Activated CD4-positive, alpha-beta T cell treated with anti-CD3 and anti-CD28 coated beads, Interleukin-2, amount 50 U/mL, for 4 hours (primary cell): ENCODE measurements around the gene SPACA7.

ENCODE experiments used
- DNase-seq, 2 experiments: peaks; one replicate each; pipeline ENCODE4 v3.0.0-alpha.2; 2020

The SPACA7 gene

GRCh38 chr13:112376050-112376681 is at the start of gene SPACA7:
Gene SPACA7 (plus strand): TSS chr13:112376355. CDS start chr13:112376386, 31 bp downstream.
- no peak for DNase-seq

GRCh38 chr13:112326821-112327370 is 49.3 kb upstream of the SPACA7 start:
- DNase-seq: no peak

- no peak for DNase-seq
Observed at GRCh38 chr13:112328936-112329335, 47.2 kb upstream of the SPACA7 start.

- DNase-seq: no peak
Observed at GRCh38 chr13:112329376-112329775, 46.8 kb upstream of the SPACA7 start.

GRCh38 chr13:112330066-112330465 is 46.1 kb upstream of the SPACA7 start:
- DNase-seq: no peak

- no peak for DNase-seq
Observed at GRCh38 chr13:112330479-112331381, 45.4 kb upstream of the SPACA7 start.

GRCh38 chr13:112331675-112332074 is 44.5 kb upstream of the SPACA7 start:
- no peak for DNase-seq

- DNase-seq: no peak
Observed at GRCh38 chr13:112332727-112333126, 43.4 kb upstream of the SPACA7 start.

- DNase-seq: no peak
Observed at GRCh38 chr13:112333756-112334543, 42.2 kb upstream of the SPACA7 start.

- DNase-seq: no peak
Observed at GRCh38 chr13:112335135-112335534, 41.0 kb upstream of the SPACA7 start.

GRCh38 chr13:112341446-112341845 is 34.7 kb upstream of the SPACA7 start:
- DNase-seq: no peak

- DNase-seq: no peak
Observed at GRCh38 chr13:112341976-112342735, 34.0 kb upstream of the SPACA7 start.

- DNase-seq: no peak
Observed at GRCh38 chr13:112342841-112343361, 33.3 kb upstream of the SPACA7 start.

GRCh38 chr13:112343591-112343990 is 32.6 kb upstream of the SPACA7 start:
- no peak for DNase-seq

- DNase-seq: no peak
Observed at GRCh38 chr13:112345826-112346172, 30.4 kb upstream of the SPACA7 start.

GRCh38 chr13:112346173-112346898 is 29.8 kb upstream of the SPACA7 start:
- DNase-seq: no peak

GRCh38 chr13:112346899-112347229 is 29.3 kb upstream of the SPACA7 start:
- no peak for DNase-seq

- no peak for DNase-seq
Observed at GRCh38 chr13:112347986-112348385, 28.2 kb upstream of the SPACA7 start.

- no peak for DNase-seq
Observed at GRCh38 chr13:112348642-112349345, 27.4 kb upstream of the SPACA7 start.

GRCh38 chr13:112349681-112350080 is 26.5 kb upstream of the SPACA7 start:
- DNase-seq: no peak

GRCh38 chr13:112350300-112350699 is 25.9 kb upstream of the SPACA7 start:
- DNase-seq: no peak
